ENCODE data around the gene ADI1. TPM values are rescaled to one million over a fixed set of nuclear protein-coding genes. Genes with fewer than 3 reads are reported as not detected.
A peak's percentile ranks its signal among the peaks of the same experiment; 100 is the strongest.
"Not testable (repeated sequence)": the region's sequence is repeated elsewhere in the genome, so short reads cannot be mapped to it uniquely, and the experiment has no call there.

ADI1 gene
- polyA plus RNA-seq, 6 donors from 2014 or later: 32.3 to 87.8 (median 37.1) TPM

DNA sequence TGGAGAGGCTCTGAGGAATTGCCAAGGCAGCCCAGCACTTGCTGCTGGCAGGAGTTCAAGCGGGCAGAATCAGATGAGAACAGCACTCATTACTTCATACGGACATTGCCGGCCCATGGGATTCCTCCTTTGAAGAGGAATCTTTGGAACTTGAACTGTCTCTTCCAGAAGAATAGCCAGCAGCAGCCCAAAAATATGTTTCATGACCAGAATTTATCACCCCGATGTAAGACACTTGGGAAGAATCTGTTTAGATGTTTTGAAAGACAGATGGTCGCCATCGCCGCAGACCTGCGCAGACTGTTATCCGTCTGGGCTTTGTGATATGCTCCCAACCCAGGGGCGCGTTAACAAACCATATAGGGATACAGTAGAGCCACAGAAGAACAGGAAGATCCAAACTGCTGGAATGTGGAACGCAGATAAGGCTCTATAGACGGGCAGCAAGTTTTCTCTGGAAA, 3.7 kb upstream of the ADI1 start:
- ATAC-seq (ENCODE audit: low read depth in 2 of 2) (no peak), DNase-seq (no peak)
- no peaks in the 10 kb centered on the region for H3K9me3 Mint-ChIP-seq
- peak overlapping the region in 1 of 6 donors; percentile 47 for H3K27ac Mint-ChIP-seq
- no peaks in the 10 kb centered on the region for H3K36me3 Mint-ChIP-seq
- no peaks in the 10 kb centered on the region for H3K27me3 Mint-ChIP-seq
- H3K4me3 Mint-ChIP-seq: peak overlapping the region in 1 of 8 donors; percentile 3
- H3K4me1 Mint-ChIP-seq: peaks cover 26 to 36% (median 27%) of the 10 kb centered on the region in 3 donors

DNA sequence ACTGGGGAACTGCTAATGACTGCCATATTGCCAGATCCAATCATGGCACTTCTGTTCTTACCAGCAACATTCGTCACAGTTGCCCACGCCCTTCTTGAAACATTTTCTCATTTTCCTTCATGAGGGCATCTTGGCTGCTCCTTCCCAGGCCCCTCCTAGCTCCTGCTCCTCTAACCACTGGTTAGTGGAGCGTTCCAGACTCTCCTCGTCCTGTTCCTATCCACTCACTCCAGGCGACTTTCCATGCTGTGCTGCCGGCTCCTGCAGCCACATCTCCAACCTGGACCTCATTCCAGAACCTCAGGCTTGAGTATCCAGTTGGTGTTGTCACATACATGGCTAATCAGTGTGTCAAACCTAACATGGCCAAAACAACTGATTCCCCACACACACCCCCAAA, 1.3 kb upstream of the ADI1 start:
- Mint-ChIP-seq H3K36me3 (peaks cover 0 to 3% of the 10 kb centered on the region in 2 donors), H3K27ac (peak overlapping the region in 3 of 6 donors; percentile 61 to 90 (median 83)), H3K4me3 (peak overlapping the region; percentile 80 to 95 (median 92)), H3K27me3 (no peaks in the 10 kb centered on the region), H3K9me3 (peaks cover 0 to 3% (median 2%) of the 10 kb centered on the region in 7 donors), H3K4me1 (peaks cover 26 to 44% (median 27%) of the 10 kb centered on the region in 3 donors)
- no peak for DNase-seq
- ATAC-seq (ENCODE audit: low read depth in 2 of 2): no peak

DNA sequence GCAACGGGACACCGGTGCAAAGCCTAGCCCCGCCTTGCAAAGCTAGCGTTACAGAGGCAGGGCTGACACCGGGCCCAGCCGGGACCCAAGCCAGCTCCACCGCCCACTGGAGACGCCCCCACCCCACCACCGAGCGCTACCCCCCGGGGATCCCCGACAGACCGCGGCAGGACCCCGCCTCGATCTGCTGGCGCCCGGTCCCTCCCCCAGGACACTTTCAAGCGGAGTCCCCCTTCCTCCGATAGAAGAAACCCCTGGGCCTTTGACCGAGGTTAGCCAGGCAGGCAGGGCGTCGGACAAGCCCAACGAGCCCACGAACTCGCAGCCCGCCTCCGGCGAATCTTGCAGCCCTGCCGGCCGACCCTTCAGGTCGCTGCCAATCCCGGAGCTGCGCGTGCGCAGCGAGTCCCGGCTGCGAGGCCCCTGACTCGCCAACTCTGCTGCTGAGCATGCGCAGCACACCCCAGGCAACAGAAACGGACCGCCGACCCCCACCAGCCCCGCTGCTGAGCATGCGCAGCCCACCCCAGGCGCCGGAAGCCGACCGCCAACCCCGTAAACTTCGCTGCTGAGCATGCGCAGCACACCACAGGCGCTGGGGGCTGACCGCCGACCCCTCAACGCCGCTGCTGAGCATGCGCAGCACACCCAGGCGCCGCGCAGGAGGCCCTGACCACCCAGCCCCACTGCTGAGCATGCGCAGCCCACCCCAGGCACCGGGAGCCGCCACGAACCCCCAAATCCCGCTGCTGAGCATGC, 656 bp downstream of the ADI1 start:
- Mint-ChIP-seq H3K27me3 (no peaks in the 10 kb centered on the region), H3K36me3 (peaks cover 5 to 11% of the 10 kb centered on the region in 2 donors), H3K4me3 (peak overlapping the region; percentile 80 to 95 (median 92)), H3K4me1 (peaks cover 32 to 50% (median 36%) of the 10 kb centered on the region in 3 donors), H3K9me3 (peaks cover 0 to 10% (median 4%) of the 10 kb centered on the region in 7 donors), H3K27ac (peak overlapping the region; percentile 72 to 96 (median 87))
- peak; percentile 99 for DNase-seq
- ATAC-seq (ENCODE audit: low read depth in 2 of 2): peak; percentile 70 to 75

DNA sequence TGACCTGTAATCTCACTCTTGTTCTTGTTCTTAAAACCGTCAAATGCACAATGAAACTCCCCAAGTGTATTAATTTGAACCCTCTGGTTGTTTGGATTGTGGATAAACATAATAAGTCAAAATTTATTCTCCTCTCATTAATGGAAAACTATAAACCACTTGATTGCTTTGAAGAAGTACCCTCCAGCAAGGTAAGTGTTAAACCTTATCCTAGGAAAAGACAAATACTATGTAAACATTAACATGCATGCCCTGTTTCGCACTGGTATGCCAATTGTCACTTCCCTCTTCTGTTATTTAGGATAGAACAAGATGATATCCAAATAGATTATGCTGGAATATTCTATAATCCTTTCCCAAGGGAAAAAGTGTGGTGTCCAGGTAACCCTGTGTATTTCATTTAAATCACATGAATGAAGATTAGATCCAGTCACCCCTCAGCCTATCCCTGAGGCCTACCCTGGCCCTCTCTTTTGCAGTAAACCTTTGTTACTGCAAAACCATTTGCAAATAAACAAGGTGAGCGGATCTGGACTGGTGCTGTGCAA, 1.3 kb downstream of the ADI1 start:
- H3K4me1 Mint-ChIP-seq: peaks cover 34 to 52% (median 40%) of the 10 kb centered on the region in 3 donors
- H3K27ac Mint-ChIP-seq: peak overlapping the region in 4 of 6 donors; percentile 72 to 95 (median 85)
- H3K9me3 Mint-ChIP-seq: peaks cover 0 to 10% (median 4%) of the 10 kb centered on the region in 7 donors
- peak overlapping the region; percentile 80 to 95 (median 92) for H3K4me3 Mint-ChIP-seq
- peaks cover 12 to 18% of the 10 kb centered on the region in 2 donors for H3K36me3 Mint-ChIP-seq
- no peak for ATAC-seq (ENCODE audit: low read depth in 2 of 2)
- no peaks in the 10 kb centered on the region for H3K27me3 Mint-ChIP-seq
- DNase-seq: no peak

DNA sequence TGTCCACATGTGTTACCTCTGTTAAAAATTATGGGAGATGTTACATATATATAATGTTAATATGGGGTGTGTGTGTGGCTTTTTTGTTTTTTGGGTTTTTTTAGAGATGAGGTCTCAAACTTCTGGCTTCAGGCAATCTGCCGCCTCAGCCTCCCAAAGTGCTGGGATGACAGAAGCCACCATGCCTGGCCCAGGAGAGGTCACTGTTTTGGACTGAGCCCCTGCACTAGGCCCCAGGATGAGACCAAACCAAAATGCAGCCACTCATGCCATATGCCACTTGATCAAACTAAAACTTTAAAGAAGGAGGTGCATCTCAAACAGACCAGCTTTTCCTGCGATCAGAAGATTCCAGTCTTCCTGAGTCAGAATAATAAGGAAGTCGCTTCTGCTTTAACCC, 2.5 kb downstream of the ADI1 start:
- peak overlapping the region in 4 of 8 donors; percentile 5 to 93 (median 32) for H3K4me3 Mint-ChIP-seq
- no peak for DNase-seq
- ATAC-seq (ENCODE audit: low read depth in 2 of 2): no peak
- H3K27ac Mint-ChIP-seq: no peak overlapping the region
- peaks cover 32 to 43% (median 37%) of the 10 kb centered on the region in 3 donors for H3K4me1 Mint-ChIP-seq
- peaks cover 21 to 22% of the 10 kb centered on the region in 2 donors for H3K36me3 Mint-ChIP-seq
- no peaks in the 10 kb centered on the region for H3K27me3 Mint-ChIP-seq
- peaks cover 1 to 10% (median 4%) of the 10 kb centered on the region in 7 donors for H3K9me3 Mint-ChIP-seq

DNA sequence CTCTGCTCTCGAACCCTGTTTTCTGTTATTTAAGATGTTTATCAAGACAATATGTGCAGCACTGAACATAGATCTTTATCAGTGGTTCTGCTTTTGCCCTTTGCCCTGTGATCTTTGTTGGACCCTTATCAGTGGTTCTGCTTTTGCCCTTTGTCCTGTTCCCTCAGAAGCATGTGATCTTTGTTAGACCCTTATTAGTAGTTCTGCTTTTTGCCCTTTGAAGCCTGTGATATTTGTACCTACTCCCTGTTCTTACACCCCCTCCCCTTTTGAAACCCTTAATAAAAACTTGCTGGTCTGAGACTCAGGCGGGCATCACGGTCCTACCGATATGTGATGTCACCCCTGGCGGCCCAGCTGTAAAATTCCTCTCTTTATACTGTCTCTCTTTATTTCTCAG, 3.9 kb downstream of the ADI1 start:
- Mint-ChIP-seq H3K27ac (peak overlapping the region in 2 of 6 donors; percentile 19 to 20), H3K4me3 (peak overlapping the region in 2 of 8 donors; percentile 47 to 65), H3K4me1 (peaks cover 20 to 34% (median 23%) of the 10 kb centered on the region in 3 donors), H3K36me3 (peaks cover 33 to 34% of the 10 kb centered on the region in 2 donors), H3K9me3 (peaks cover 2 to 10% (median 7%) of the 10 kb centered on the region in 7 donors)
- H3K27me3 Mint-ChIP-seq; ATAC-seq (ENCODE audit: low read depth in 2 of 2); DNase-seq: not testable (repeated sequence)

DNA sequence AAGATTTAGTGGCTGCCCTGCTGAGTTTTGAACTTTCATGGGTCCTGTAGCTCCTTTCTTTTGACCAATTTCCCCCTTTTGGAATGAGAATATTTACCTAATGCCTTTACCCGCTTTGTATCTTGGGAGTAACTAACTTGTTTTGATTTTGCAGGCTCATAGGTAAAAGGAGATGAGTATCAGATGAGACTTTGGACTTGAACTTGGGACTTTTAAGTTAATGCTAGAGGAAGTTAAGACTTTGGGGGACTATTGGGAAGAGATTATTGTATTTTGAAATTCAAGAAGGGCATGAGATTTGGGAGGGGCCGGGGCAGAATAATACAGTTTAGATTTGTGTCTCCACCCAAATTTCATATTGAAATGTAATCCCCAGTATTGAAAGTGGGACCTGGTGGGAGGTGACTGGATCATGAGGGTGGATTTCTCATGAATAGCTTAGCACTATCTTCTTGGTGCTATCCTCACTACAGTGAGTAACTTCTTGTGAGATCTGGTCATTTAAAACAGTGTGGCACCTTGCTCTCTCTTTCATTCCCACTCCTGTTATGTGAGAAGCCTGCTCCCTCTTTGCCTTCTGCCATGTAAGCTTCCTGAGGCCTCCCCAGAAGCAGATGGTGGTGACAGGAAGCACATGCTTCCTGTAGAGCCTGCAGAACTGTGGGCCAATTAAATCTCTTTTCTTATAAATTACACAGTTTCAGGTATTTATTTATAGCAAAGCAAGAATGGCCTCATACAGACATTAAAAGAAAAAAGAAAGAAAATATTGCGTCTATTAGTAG, 6.1 kb downstream of the ADI1 start:
- H3K9me3 Mint-ChIP-seq: peaks cover 2 to 14% (median 10%) of the 10 kb centered on the region in 7 donors
- peaks cover 12 to 29% (median 14%) of the 10 kb centered on the region in 3 donors for H3K4me1 Mint-ChIP-seq
- H3K27me3 Mint-ChIP-seq: no peaks in the 10 kb centered on the region
- DNase-seq: no peak
- peaks cover 37 to 40% of the 10 kb centered on the region in 2 donors for H3K36me3 Mint-ChIP-seq
- ATAC-seq (ENCODE audit: low read depth in 2 of 2): no peak
- peak overlapping the region in 3 of 6 donors; percentile 13 to 33 (median 20) for H3K27ac Mint-ChIP-seq
- no peak overlapping the region for H3K4me3 Mint-ChIP-seq

DNA sequence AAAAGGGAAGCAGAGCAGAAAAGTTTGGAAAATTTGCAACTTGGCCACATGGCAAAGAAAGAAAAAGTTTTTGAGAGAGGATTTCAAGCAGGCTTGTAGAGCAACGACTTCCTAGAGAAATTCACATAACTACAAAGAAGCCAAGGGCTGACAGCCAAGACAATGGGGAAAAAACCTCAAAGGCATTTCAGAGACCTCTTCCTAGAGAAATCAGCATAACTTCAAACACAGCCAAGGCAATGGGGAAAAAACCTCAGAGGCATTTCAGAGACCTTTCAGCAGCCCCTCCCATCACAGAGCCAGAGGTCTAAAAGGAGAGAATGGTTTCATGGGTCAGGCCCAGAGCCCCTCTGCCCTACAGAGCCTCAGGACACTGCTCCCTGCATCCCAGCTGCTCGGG, 7.2 kb downstream of the ADI1 start:
- no peaks in the 10 kb centered on the region for H3K27me3 Mint-ChIP-seq
- no peak overlapping the region for H3K4me3 Mint-ChIP-seq
- peak overlapping the region in 1 of 6 donors; percentile 79 for H3K27ac Mint-ChIP-seq
- DNase-seq (no peak), ATAC-seq (ENCODE audit: low read depth in 2 of 2) (no peak)
- H3K4me1 Mint-ChIP-seq: peaks cover 12 to 19% (median 14%) of the 10 kb centered on the region in 3 donors
- peaks cover 46 to 50% of the 10 kb centered on the region in 2 donors for H3K36me3 Mint-ChIP-seq
- H3K9me3 Mint-ChIP-seq: peaks cover 2 to 17% (median 11%) of the 10 kb centered on the region in 7 donors

DNA sequence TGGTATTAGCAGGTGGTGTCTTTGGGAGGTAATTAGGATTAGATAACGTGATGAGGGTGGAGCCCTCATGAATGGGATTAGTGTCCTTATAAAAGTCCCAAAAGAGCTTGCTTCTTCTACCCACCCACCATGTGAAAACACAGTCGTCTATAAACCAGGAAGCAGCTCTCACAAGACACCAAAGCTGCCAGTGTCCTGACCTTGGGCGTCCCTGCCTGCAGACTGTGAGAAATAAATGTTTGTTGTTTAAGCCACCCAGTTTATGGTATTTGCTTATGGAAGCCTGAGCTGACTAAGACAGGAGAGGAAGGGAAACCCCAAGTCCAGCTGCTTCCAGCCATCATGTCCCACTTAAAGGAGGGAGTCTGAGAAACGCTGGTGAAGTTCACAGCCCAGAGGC, 13.6 kb downstream of the ADI1 start:
- peaks cover 34 to 38% of the 10 kb centered on the region in 2 donors for H3K36me3 Mint-ChIP-seq
- DNase-seq: no peak
- ATAC-seq (ENCODE audit: low read depth in 2 of 2): no peak
- H3K27ac Mint-ChIP-seq: no peak overlapping the region
- peaks cover 0 to 7% (median 5%) of the 10 kb centered on the region in 7 donors for H3K9me3 Mint-ChIP-seq
- H3K4me3 Mint-ChIP-seq: no peak overlapping the region
- H3K4me1 Mint-ChIP-seq: peaks cover 0 to 4% (median 0%) of the 10 kb centered on the region in 3 donors
- H3K27me3 Mint-ChIP-seq: no peaks in the 10 kb centered on the region

DNA sequence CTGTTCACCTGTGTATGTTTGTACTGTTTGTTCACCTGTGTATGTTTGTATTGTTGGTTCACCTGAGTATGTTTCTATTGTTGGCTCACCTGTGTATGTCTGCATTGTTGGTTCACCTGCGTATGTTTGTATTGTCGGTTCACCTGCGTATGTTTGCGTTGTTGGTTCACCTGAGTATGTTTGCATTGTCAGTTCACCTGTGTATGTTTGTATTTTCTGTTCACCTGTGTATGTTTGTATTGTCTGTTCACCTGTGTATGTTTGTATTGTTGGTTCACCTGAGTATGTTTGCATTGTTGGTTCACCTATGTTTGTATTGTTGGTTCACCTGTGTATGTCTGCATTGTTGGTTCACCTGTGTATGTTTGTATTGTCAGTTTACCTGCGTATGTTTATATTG, 14.6 kb downstream of the ADI1 start:
- Mint-ChIP-seq H3K4me3 (no peak overlapping the region), H3K27ac (peak overlapping the region in 1 of 6 donors; percentile 40), H3K4me1 (peaks cover 0 to 3% (median 0%) of the 10 kb centered on the region in 3 donors), H3K27me3 (no peaks in the 10 kb centered on the region), H3K36me3 (peaks cover 34 to 36% of the 10 kb centered on the region in 2 donors), H3K9me3 (peaks cover 0 to 7% (median 5%) of the 10 kb centered on the region in 7 donors)
- DNase-seq (no peak), ATAC-seq (ENCODE audit: low read depth in 2 of 2) (no peak)

DNA sequence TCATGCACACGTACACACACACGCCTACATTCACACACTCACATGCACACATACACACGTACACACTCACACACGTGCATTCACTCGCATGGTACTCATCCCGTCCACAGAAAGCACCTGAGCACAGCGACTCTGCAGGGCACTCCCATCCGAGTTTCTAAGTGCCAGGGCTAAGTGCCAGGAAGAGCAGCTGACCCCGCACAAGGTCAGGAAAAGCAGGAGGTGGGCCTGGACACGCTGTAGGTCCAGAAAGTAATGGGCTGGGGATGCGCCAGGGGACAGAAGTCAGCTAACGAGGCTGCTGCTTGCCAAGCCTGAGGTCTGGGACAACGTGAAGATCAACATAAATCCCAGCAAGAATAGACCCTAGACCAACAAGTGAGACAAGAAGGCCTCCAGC, 15.8 kb downstream of the ADI1 start:
- ATAC-seq (ENCODE audit: low read depth in 2 of 2) (no peak), DNase-seq (no peak)
- no peaks in the 10 kb centered on the region for H3K27me3 Mint-ChIP-seq
- H3K36me3 Mint-ChIP-seq: peaks cover 35 to 43% of the 10 kb centered on the region in 2 donors
- peak overlapping the region in 1 of 6 donors; percentile 49 for H3K27ac Mint-ChIP-seq
- H3K4me1 Mint-ChIP-seq: peaks cover 0 to under 1% (median 0%) of the 10 kb centered on the region in 3 donors
- H3K4me3 Mint-ChIP-seq: no peak overlapping the region
- peaks cover 0 to 7% (median 3%) of the 10 kb centered on the region in 7 donors for H3K9me3 Mint-ChIP-seq

DNA sequence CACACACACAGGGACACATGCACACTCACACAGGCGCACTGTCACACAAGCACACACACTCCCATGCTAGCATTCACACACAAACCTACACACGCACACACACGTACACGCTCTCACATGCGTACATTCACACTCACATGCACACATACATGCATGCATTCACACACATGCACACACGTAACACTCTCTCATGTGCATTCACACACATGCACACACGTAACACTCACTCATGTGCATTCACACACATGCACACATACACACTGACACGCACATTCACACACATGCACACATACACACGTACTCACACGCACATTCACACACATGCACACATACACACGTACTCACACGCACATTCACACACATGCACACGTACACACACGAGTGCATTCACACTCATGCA, 16.3 kb downstream of the ADI1 start:
- peaks cover 37 to 45% of the 10 kb centered on the region in 2 donors for H3K36me3 Mint-ChIP-seq
- no peaks in the 10 kb centered on the region for H3K27me3 Mint-ChIP-seq
- no peak for DNase-seq
- H3K4me1 Mint-ChIP-seq: no peaks in the 10 kb centered on the region
- no peak for ATAC-seq (ENCODE audit: low read depth in 2 of 2)
- H3K4me3 Mint-ChIP-seq: no peak overlapping the region
- H3K27ac Mint-ChIP-seq: peak overlapping the region in 1 of 6 donors; percentile 49
- H3K9me3 Mint-ChIP-seq: peaks cover 0 to 7% (median 2%) of the 10 kb centered on the region in 7 donors
